NCI-H2107 treated with DMSO at 0.1 percent for 48 hours (cell line): ENCODE results near the gene DPEP1.

Source experiments
- DNase-seq: peaks from one replicate; lab custom pipeline; 2025; ENCODE audit not compliant: unreplicated experiment; lab: John Stamatoyannopoulos, UW

DPEP1 gene

GRCh38 chr16:89598199-89598598 is 15.2 kb upstream of the DPEP1 start:
- no peak for DNase-seq

- DNase-seq: no peak
Observed at GRCh38 chr16:89599451-89599858, 14.0 kb upstream of the DPEP1 start.

- no peak for DNase-seq
Observed at GRCh38 chr16:89599902-89600301, 13.5 kb upstream of the DPEP1 start.

- no peak for DNase-seq
Observed at GRCh38 chr16:89600427-89600826, 13.0 kb upstream of the DPEP1 start.

GRCh38 chr16:89600956-89601355 is 12.5 kb upstream of the DPEP1 start:
- DNase-seq: no peak

- DNase-seq: no peak
Observed at GRCh38 chr16:89601906-89602272, 11.6 kb upstream of the DPEP1 start.

GRCh38 chr16:89602273-89602951 is 11.0 kb upstream of the DPEP1 start:
- DNase-seq: peak; percentile 18

- no peak for DNase-seq
Observed at GRCh38 chr16:89602952-89603590, 10.4 kb upstream of the DPEP1 start.

- DNase-seq: no peak
Observed at GRCh38 chr16:89604764-89605163, 8.7 kb upstream of the DPEP1 start.

GRCh38 chr16:89605186-89605970 is 8.1 kb upstream of the DPEP1 start:
- no peak for DNase-seq

- DNase-seq: no peak
Observed at GRCh38 chr16:89606006-89606405, 7.4 kb upstream of the DPEP1 start.

GRCh38 chr16:89607453-89607852 is 6.0 kb upstream of the DPEP1 start:
- DNase-seq: no peak

- DNase-seq: no peak
Observed at GRCh38 chr16:89607937-89608740, 5.3 kb upstream of the DPEP1 start.

GRCh38 chr16:89610108-89610453 is 3.4 kb upstream of the DPEP1 start:
- no peak for DNase-seq

GRCh38 chr16:89612415-89613166 is 851 bp upstream of the DPEP1 start:
- no peak for DNase-seq

- DNase-seq: no peak
Observed at GRCh38 chr16:89613954-89614459, 565 bp downstream of the DPEP1 start.

GRCh38 chr16:89615176-89615575 is 1.7 kb downstream of the DPEP1 start:
- no peak for DNase-seq

- no peak for DNase-seq
Observed at GRCh38 chr16:89615596-89616090, 2.2 kb downstream of the DPEP1 start.

- DNase-seq: no peak
Observed at GRCh38 chr16:89616623-89617022, 3.2 kb downstream of the DPEP1 start.

- no peak for DNase-seq
Observed at GRCh38 chr16:89617036-89617435, 3.6 kb downstream of the DPEP1 start.
